CD4-positive, CD25-positive, alpha-beta regulatory T cell (primary cell): ENCODE data around the gene TCEA3. TPM values are rescaled to one million over a fixed set of nuclear protein-coding genes. Genes with fewer than 3 reads are reported as not detected.

ENCODE experiments used
- ATAC-seq, 2 donors: fragments of 150-1000 bp; cut with Tn5 transposase; one replicate each; pipeline ENCODE4 v1.10.0; 2021; ENCODE audit warnings: low read depth in 2 of 2, moderate number of reproducible peaks in 2 of 2, moderate library complexity in 1 of 2
- DNase-seq, 3 donors: peaks; one replicate each; pipeline versions ENCODE4 v3.0.0 to v3.0.0-alpha.2; 2012 to 2022; ENCODE audit warnings: mixed read lengths in 1 of 3
- H3K27ac ChIP-seq: one replicate; pipeline ENCODE4 v1.7.0; 2013; ENCODE audit warnings: mild to moderate bottlenecking, low read length; ENCODE audit not compliant: insufficient read depth, poor library complexity, severe bottlenecking
- H3K27me3 ChIP-seq: one replicate; pipeline ENCODE4 v1.7.0; 2013; ENCODE audit warnings: low read length; ENCODE audit not compliant: control insufficient read depth, insufficient read depth
- H3K36me3 ChIP-seq: one replicate; pipeline ENCODE4 v1.7.0; 2013; ENCODE audit warnings: mild to moderate bottlenecking, low read length, moderate library complexity; ENCODE audit not compliant: control insufficient read depth, insufficient read depth
- H3K4me1 ChIP-seq: 2 replicates; pipeline ENCODE4 v1.7.0; 2013; ENCODE audit warnings: mild to moderate bottlenecking, low read length; ENCODE audit not compliant: insufficient read depth, control insufficient read depth, poor library complexity, severe bottlenecking
- H3K4me3 ChIP-seq: one replicate; pipeline ENCODE4 v1.7.0; 2013; ENCODE audit warnings: low read depth, mild to moderate bottlenecking, low read length, moderate library complexity
- H3K9me3 ChIP-seq, 2 experiments: 1 replicate in 1 of 2; 2 replicates in 1 of 2; pipeline ENCODE4 v1.7.0; 2013; ENCODE audit warnings: low read length in 2 of 2, mild to moderate bottlenecking in 1 of 2, moderate library complexity in 1 of 2; ENCODE audit not compliant: control insufficient read depth in 2 of 2
- H3K27ac Mint-ChIP-seq, 3 donors: one replicate each; pipeline ENCODE4 v1.8.0; 2020 to 2022; ENCODE audit warnings: mild to moderate bottlenecking in 3 of 3, mixed read lengths in 3 of 3, moderate library complexity in 2 of 3
- H3K27me3 Mint-ChIP-seq: one replicate; pipeline ENCODE4 v1.8.0; 2022; ENCODE audit warnings: mild to moderate bottlenecking, mixed read lengths
- H3K36me3 Mint-ChIP-seq: one replicate; pipeline ENCODE4 v1.8.0; 2020; ENCODE audit warnings: mixed read lengths
- H3K4me1 Mint-ChIP-seq, 4 donors: one replicate each; pipeline ENCODE4 v1.8.0; 2020 to 2022; ENCODE audit warnings: mixed read lengths in 4 of 4, mild to moderate bottlenecking in 1 of 4
- H3K4me3 Mint-ChIP-seq, 4 donors: one replicate each; pipeline ENCODE4 v1.8.0; 2020 to 2022; ENCODE audit warnings: mild to moderate bottlenecking in 4 of 4, mixed read lengths in 4 of 4, moderate library complexity in 3 of 4
- H3K9me3 Mint-ChIP-seq, 7 donors: one replicate each; pipeline ENCODE4 v1.8.0; 2020 to 2022; ENCODE audit warnings: mixed read lengths in 7 of 7, mild to moderate bottlenecking in 3 of 7, moderate library complexity in 2 of 7
- polyA plus RNA-seq, 4 donors: library from polyadenylated mRNA; unstranded; fragments of 300-500 nt; fragmentation: Illumina TruSeq; gene quantifications; one replicate each; pipeline ENCODE4 v1.2.3, GENCODE V29; 2021
- total RNA-seq: library from RNA; stranded (reverse); gene quantifications from one replicate; pipeline ENCODE4 v1.2.3, GENCODE V29; 2022

The TCEA3 gene
- total and polyA plus RNA-seq, 5 donors from 2014 or later, result 7.7 to 23.2 (median 8.5) TPM

DNA sequence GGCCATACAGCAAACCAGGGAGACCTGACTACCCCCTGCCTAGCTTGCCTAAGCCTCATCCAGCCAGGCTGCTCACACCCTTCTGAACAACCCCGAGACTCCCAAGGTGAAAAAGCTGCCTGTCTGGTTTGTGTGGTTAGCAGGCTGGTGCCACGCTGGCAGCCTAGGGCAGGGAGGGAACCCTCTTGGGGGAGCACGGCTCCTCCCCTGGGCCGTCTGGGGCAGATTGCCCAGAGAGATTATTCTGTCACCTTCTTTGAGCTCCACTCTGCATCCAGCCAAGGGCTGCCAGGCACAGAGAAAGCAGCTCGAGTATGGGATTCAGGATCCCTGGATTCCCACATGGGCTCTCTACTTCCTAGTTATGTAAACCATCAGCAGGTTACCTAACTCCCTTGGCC lies 27.5 kb upstream of the TCEA3 start:
- Histone ChIP-seq H3K9me3 (no peaks in the 10 kb centered on the region), H3K36me3 (no peaks in the 10 kb centered on the region), H3K4me1 (no peaks in the 10 kb centered on the region), H3K27ac (no peak overlapping the region), H3K4me3 (no peak overlapping the region), H3K27me3 (peaks cover 7% of the 10 kb centered on the region)
- peaks cover 15% of the 10 kb centered on the region for H3K27me3 Mint-ChIP-seq
- peak overlapping the region in 1 of 4 donors; percentile 28 for H3K4me3 Mint-ChIP-seq
- H3K27ac Mint-ChIP-seq, result peak overlapping the region in 2 of 3 donors; percentile 52 to 81
- H3K9me3 Mint-ChIP-seq, result no peaks in the 10 kb centered on the region
- H3K36me3 Mint-ChIP-seq, result no peaks in the 10 kb centered on the region
- ATAC-seq (peak in 1 of 2 donors; percentile 48), DNase-seq (peak in 2 of 3 donors; percentile 6 to 12)
- H3K4me1 Mint-ChIP-seq, result peaks cover 0 to 14% (median 4%) of the 10 kb centered on the region in 4 donors

DNA sequence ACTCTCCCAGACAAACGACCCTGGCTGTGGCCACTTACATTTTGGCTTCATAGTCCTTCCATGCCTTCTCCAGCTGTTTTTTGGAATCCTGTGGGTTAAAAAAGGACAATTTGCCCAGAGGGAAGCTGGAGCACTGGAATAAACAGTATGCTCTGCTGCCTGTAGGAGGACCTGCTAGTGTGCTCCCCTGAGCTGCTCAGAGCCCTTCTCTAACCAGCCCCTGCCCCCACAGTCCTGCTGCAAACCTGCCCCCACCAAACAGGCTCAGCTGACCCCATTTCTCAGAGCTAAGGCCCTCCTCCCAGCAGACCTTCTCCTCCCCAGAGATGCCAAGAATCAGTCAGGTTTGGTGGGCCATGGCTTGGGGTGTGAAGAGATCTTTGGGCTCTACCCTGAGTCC lies 26.9 kb upstream of the TCEA3 start:
- H3K27ac Mint-ChIP-seq, result peak overlapping the region in 2 of 3 donors; percentile 52 to 81
- H3K4me1 ChIP-seq, result no peaks in the 10 kb centered on the region

DNA sequence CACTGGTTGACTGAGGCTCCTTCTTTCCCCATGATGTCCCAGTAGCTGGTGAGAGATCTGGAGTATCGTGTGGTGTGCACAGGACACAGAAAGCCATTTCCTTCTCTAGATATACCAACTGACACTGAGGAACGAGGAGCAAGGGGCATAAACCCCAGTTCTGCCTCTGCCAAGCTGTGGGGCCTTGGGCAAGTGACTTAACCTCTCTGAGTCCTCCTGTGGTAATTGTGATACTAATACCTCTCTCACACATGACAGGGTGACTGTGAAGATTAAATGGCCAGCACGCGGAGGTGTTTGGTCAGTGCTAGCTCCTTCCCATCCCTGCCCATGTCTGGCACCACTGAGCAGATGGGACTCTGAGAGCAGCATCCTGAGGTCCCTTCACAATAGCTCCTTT lies 26.3 kb upstream of the TCEA3 start:
- H3K4me3 ChIP-seq, result no peak overlapping the region
- no peaks in the 10 kb centered on the region for H3K36me3 Mint-ChIP-seq
- H3K27ac ChIP-seq, result no peak overlapping the region
- peaks cover 15% of the 10 kb centered on the region for H3K27me3 Mint-ChIP-seq
- no peak overlapping the region for H3K27ac Mint-ChIP-seq
- H3K9me3 ChIP-seq, result no peaks in the 10 kb centered on the region
- DNase-seq (no peak), ATAC-seq (no peak)
- no peak overlapping the region for H3K4me3 Mint-ChIP-seq
- H3K9me3 Mint-ChIP-seq, result no peaks in the 10 kb centered on the region
- H3K36me3 ChIP-seq, result no peaks in the 10 kb centered on the region
- H3K4me1 ChIP-seq, result no peaks in the 10 kb centered on the region
- H3K27me3 ChIP-seq, result peaks cover 7% of the 10 kb centered on the region
- peaks cover 0 to 14% (median 4%) of the 10 kb centered on the region in 4 donors for H3K4me1 Mint-ChIP-seq

More for the DNA sequence above, 26.9 kb upstream of the TCEA3 start:
- Histone ChIP-seq H3K36me3 (no peaks in the 10 kb centered on the region), H3K9me3 (no peaks in the 10 kb centered on the region), H3K27me3 (peaks cover 7% of the 10 kb centered on the region), H3K27ac (no peak overlapping the region), H3K4me3 (no peak overlapping the region)
- H3K4me1 Mint-ChIP-seq, result peaks cover 0 to 14% (median 4%) of the 10 kb centered on the region in 4 donors
- no peak for ATAC-seq
- DNase-seq, result no peak
- no peaks in the 10 kb centered on the region for H3K9me3 Mint-ChIP-seq
- H3K27me3 Mint-ChIP-seq, result peaks cover 15% of the 10 kb centered on the region
- no peak overlapping the region for H3K4me3 Mint-ChIP-seq
- no peaks in the 10 kb centered on the region for H3K36me3 Mint-ChIP-seq

DNA sequence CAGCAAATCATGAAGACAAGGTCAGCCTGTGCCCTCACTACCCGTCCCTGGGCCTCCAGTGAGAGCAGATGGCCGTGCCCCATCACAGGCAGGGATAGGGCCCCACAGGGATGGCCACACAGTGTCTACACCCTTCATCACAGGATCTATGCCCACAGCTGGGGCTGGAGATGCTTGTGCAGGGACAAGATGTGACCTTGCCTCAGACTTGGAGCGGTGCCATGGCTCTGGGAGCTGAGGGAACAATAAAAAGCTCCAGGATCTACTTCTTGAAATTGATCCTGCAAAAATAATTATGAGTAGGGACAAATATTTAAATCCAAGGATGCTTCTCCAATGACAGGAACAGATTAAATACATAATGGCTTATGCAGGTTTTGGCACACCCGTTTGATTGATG lies 25.4 kb upstream of the TCEA3 start:
- H3K27ac Mint-ChIP-seq, result no peak overlapping the region

DNA sequence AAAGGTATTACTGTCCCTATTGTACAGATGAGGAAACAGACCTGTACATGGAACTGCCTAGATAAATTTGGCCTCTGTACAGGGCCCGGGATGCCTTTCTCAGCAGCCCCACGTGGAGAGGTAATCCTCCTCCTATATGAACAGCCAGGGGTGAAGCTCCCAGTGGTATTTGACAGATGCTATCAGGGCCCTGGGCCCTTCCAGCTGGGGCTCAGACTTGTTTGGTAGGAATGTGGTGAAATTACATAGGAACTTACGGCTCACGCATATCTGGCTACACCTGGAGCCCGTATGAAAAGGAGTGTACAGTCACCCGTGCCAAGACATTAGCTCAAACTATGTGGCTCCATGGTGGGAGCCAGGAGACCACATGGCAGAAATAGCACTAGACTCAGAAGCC lies 24.8 kb upstream of the TCEA3 start:
- H3K27me3 Mint-ChIP-seq, result peaks cover 8% of the 10 kb centered on the region
- Histone ChIP-seq H3K36me3 (no peaks in the 10 kb centered on the region), H3K4me1 (no peaks in the 10 kb centered on the region), H3K4me3 (no peak overlapping the region), H3K27ac (no peak overlapping the region), H3K27me3 (peaks cover 7% of the 10 kb centered on the region), H3K9me3 (no peaks in the 10 kb centered on the region)
- no peak overlapping the region for H3K4me3 Mint-ChIP-seq
- peaks cover 0 to 14% (median 4%) of the 10 kb centered on the region in 4 donors for H3K4me1 Mint-ChIP-seq
- H3K27ac Mint-ChIP-seq, result no peak overlapping the region
- ATAC-seq (no peak), DNase-seq (no peak)
- no peaks in the 10 kb centered on the region for H3K36me3 Mint-ChIP-seq
- peaks cover 0 to 2% (median 0%) of the 10 kb centered on the region in 7 donors for H3K9me3 Mint-ChIP-seq

More for the DNA sequence above, 25.4 kb upstream of the TCEA3 start:
- H3K36me3 ChIP-seq, result no peaks in the 10 kb centered on the region
- peaks cover 10% of the 10 kb centered on the region for H3K27me3 Mint-ChIP-seq
- no peaks in the 10 kb centered on the region for H3K36me3 Mint-ChIP-seq
- H3K4me1 ChIP-seq, result no peaks in the 10 kb centered on the region
- H3K4me3 ChIP-seq, result no peak overlapping the region
- H3K4me3 Mint-ChIP-seq, result no peak overlapping the region
- no peak for ATAC-seq
- no peak overlapping the region for H3K27ac ChIP-seq
- peaks cover 0 to 2% (median 0%) of the 10 kb centered on the region in 7 donors for H3K9me3 Mint-ChIP-seq
- DNase-seq, result no peak
- peaks cover 7% of the 10 kb centered on the region for H3K27me3 ChIP-seq
- H3K4me1 Mint-ChIP-seq, result peaks cover 0 to 14% (median 4%) of the 10 kb centered on the region in 4 donors
- no peaks in the 10 kb centered on the region for H3K9me3 ChIP-seq

DNA sequence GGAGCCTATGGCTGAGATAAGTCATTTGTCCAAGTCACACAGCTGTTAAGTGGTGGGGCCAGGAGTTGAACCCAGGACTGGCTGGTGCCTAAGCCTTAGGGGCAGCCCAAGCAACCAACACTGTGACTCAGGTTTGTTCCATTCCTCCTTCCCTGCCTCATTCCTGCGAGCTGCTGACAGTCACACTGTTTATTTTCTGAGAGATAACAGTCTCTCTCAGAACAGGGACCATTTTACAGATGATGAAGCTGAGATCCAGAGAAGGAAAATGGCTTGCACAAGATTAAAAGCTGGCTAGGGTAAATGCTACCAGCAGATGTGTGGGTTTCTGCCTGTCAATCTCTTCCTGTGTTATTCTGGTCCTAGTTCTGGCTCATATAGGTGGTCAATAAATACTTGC lies 24.3 kb upstream of the TCEA3 start:
- Histone ChIP-seq H3K4me3 (no peak overlapping the region), H3K4me1 (no peaks in the 10 kb centered on the region), H3K27ac (no peak overlapping the region), H3K9me3 (no peaks in the 10 kb centered on the region), H3K36me3 (no peaks in the 10 kb centered on the region), H3K27me3 (peaks cover 7% of the 10 kb centered on the region)
- ATAC-seq, result no peak
- Mint-ChIP-seq H3K4me3 (no peak overlapping the region), H3K9me3 (peaks cover 0 to 2% (median 0%) of the 10 kb centered on the region in 7 donors), H3K36me3 (no peaks in the 10 kb centered on the region), H3K27me3 (peaks cover 5% of the 10 kb centered on the region), H3K4me1 (peaks cover 0 to 14% (median 4%) of the 10 kb centered on the region in 4 donors), H3K27ac (no peak overlapping the region)
- no peak for DNase-seq

DNA sequence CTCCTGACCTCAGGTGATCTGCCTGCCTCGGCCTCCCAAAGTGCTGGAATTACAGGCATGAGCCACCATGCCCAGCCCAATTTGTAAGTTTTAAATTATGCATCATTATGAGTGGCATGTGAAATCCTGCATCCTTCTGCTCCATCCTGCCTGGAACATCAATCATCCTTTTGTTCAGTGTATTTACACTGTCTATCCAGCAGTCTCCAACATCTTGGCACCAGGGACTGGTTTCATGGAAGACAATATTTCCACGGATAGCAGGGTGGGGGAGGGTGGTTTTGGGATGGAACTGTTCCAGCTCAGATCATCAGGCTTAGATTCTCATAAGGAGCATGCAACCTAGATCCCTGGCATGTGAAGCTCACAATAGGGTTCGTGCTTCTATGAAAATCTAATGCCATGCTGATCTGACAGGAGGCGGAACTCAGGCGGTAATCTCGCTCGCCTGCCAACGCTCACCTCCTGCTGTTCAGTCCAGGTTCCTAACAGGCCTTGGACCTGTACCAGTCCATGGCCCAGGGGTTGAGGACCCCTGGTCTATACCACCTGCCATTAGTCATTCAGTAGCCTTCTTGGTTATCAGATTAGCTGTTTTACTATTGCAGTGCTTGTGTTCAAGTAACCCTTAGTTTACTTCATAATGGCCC lies 22.2 kb upstream of the TCEA3 start:
- Histone ChIP-seq H3K27me3 (peaks cover 7% of the 10 kb centered on the region), H3K9me3 (no peaks in the 10 kb centered on the region), H3K4me1 (no peaks in the 10 kb centered on the region), H3K36me3 (no peaks in the 10 kb centered on the region), H3K27ac (no peak overlapping the region), H3K4me3 (no peak overlapping the region)
- Mint-ChIP-seq H3K4me1 (peaks cover 0 to 5% (median 4%) of the 10 kb centered on the region in 4 donors), H3K9me3 (peaks cover 0 to 2% (median 0%) of the 10 kb centered on the region in 7 donors), H3K27me3 (peaks cover 8% of the 10 kb centered on the region), H3K27ac (no peak overlapping the region), H3K4me3 (no peak overlapping the region), H3K36me3 (no peaks in the 10 kb centered on the region)
- ATAC-seq (no peak), DNase-seq (no peak)
